Cardiac muscle cell (in vitro differentiated cells and primary cell): ENCODE measurements around the gene MCRIP2. TPM values are rescaled to one million over a fixed set of nuclear protein-coding genes. Genes with fewer than 3 reads are reported as not detected.

Source experiments
- DNase-seq, 2 donors: peaks; one replicate each; pipeline versions ENCODE4 v3.0.0 to v3.0.0-alpha.2; 2010 to 2017; ENCODE audit warnings: low read depth in 1 of 2, low spot score in 1 of 2
- H3K27ac ChIP-seq: fragments of 200-600 bp; sonication (generic); 2 replicates; pipeline ENCODE4 v1.5.1; 2016
- H3K27me3 ChIP-seq: fragments of 200-600 bp; sonication (generic); 2 replicates; pipeline ENCODE4 v1.6.0; 2016; ENCODE audit warnings: control low read depth
- H3K36me3 ChIP-seq: fragments of 200-600 bp; sonication (generic); 2 replicates; pipeline ENCODE4 v1.5.1; 2016; ENCODE audit warnings: control low read depth
- H3K4me1 ChIP-seq: fragments of 200-600 bp; sonication (generic); 2 replicates; pipeline ENCODE4 v1.8.1; 2017; ENCODE audit warnings: low read depth, mild to moderate bottlenecking, mixed run types
- H3K4me3 ChIP-seq: fragments of 200-600 bp; sonication (generic); 2 replicates; pipeline ENCODE4 v1.5.1; 2016; ENCODE audit warnings: mild to moderate bottlenecking
- H3K9me3 ChIP-seq: fragments of 200-600 bp; sonication (generic); 2 replicates; pipeline ENCODE4 v1.5.1; 2017; ENCODE audit warnings: low read depth, mild to moderate bottlenecking, control low read depth
- polyA plus RNA-seq: library from polyadenylated mRNA; unstranded; fragments of >200 nt; fragmentation: Nextera tagmentation; extraction: Ambion mirVana; gene quantifications from 2 replicates; pipeline ENCODE4 v1.2.1, GENCODE V29; 2016
- total RNA-seq: library from RNA; depleted of rRNA; stranded (reverse); fragments of >200 nt; gene quantifications from 2 replicates; pipeline ENCODE4 v1.2.3, GENCODE V29; 2016
- TF ChIP-seq, protein P1 (sequence below): IDR thresholded peaks from 2 replicates; pipeline ENCODE4 v1.5.1; 2012; ENCODE audit warnings: low read depth, mild to moderate bottlenecking, low read length

Gene MCRIP2
- total and polyA plus RNA-seq, 2 experiments from 2014 or later, result 131 to 144 TPM

DNA sequence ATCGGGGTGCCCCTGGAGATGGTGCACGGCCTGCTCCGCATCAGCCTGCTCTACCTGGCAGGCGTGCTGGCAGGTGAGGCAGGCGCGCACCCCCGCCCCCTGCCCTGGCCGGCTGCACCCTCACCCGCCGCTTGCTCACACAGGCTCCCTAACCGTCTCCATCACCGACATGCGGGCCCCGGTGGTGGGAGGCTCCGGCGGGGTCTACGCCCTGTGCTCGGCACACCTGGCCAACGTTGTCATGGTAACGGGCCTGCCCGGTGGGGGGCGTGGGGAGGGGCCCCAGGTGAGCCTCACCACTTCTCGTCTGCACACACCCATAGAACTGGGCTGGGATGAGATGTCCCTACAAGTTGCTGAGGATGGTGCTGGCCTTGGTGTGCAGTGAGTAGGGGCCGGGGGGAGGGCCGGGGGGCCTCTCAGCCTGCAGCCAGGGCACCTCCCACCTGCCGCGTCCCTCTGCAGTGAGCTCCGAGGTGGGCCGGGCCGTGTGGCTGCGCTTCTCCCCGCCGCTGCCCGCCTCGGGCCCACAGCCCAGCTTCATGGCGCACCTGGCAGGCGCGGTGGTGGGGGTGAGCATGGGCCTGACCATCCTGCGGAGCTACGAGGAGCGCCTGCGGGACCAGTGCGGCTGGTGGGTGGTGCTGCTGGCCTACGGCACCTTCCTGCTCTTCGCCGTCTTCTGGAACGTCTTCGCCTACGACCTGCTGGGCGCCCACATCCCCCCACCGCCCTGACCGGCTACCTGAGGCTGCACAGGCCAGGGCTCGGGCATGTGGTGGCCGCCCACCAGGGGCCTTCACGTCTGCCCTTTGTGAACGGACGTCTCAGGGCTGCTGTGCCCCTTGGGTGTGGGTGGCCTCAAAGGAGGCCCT lies 35.9 kb downstream of the MCRIP2 start:
- Histone ChIP-seq H3K36me3 (peaks cover 20% of the 10 kb centered on the region), H3K9me3 (no peaks in the 10 kb centered on the region), H3K4me3 (no peak overlapping the region), H3K27ac (no peak overlapping the region), H3K27me3 (no peaks in the 10 kb centered on the region), H3K4me1 (peaks cover 12% of the 10 kb centered on the region)
- DNase-seq, result no peak
- TF ChIP-seq, protein P1, sequence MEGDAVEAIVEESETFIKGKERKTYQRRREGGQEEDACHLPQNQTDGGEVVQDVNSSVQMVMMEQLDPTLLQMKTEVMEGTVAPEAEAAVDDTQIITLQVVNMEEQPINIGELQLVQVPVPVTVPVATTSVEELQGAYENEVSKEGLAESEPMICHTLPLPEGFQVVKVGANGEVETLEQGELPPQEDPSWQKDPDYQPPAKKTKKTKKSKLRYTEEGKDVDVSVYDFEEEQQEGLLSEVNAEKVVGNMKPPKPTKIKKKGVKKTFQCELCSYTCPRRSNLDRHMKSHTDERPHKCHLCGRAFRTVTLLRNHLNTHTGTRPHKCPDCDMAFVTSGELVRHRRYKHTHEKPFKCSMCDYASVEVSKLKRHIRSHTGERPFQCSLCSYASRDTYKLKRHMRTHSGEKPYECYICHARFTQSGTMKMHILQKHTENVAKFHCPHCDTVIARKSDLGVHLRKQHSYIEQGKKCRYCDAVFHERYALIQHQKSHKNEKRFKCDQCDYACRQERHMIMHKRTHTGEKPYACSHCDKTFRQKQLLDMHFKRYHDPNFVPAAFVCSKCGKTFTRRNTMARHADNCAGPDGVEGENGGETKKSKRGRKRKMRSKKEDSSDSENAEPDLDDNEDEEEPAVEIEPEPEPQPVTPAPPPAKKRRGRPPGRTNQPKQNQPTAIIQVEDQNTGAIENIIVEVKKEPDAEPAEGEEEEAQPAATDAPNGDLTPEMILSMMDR, result no peak

DNA sequence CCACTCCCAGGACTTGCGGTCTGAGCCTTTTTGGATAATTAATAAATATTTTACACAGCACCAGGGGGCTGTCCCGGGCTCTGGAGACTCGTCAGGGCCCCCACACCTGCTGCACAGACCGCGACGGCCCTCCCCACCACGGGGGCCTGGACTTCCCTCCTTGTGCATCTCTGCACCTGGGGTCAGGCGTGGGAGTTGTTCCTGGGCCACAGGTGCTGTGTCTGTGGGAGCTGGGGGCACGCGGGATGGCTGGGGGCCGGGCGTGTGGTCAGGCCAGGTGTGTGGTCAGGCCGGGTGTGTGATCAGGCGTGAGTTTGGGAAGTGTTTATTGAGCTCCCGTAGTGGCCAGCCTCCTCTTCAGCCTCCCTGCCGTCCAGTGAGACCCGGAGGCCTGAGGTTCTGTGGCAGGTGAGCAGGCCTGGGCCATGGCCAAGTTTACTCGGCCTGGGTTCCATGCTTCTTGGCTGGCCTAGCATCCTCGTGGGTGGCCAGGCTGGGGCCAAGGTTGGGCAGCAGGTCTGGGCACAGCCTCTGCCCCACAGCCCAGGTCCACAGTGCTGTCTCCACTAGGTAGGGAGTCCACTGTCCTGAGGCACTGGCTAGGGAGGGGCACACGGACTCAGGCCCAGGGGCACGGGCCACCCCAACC lies 36.7 kb downstream of the MCRIP2 start:
- Histone ChIP-seq H3K4me3 (no peak overlapping the region), H3K36me3 (peaks cover 21% of the 10 kb centered on the region), H3K9me3 (no peaks in the 10 kb centered on the region), H3K27ac (peak overlapping the region; percentile 92), H3K4me1 (peaks cover 12% of the 10 kb centered on the region), H3K27me3 (no peaks in the 10 kb centered on the region)
- TF ChIP-seq, protein P1, result no peak
- no peak for DNase-seq

DNA sequence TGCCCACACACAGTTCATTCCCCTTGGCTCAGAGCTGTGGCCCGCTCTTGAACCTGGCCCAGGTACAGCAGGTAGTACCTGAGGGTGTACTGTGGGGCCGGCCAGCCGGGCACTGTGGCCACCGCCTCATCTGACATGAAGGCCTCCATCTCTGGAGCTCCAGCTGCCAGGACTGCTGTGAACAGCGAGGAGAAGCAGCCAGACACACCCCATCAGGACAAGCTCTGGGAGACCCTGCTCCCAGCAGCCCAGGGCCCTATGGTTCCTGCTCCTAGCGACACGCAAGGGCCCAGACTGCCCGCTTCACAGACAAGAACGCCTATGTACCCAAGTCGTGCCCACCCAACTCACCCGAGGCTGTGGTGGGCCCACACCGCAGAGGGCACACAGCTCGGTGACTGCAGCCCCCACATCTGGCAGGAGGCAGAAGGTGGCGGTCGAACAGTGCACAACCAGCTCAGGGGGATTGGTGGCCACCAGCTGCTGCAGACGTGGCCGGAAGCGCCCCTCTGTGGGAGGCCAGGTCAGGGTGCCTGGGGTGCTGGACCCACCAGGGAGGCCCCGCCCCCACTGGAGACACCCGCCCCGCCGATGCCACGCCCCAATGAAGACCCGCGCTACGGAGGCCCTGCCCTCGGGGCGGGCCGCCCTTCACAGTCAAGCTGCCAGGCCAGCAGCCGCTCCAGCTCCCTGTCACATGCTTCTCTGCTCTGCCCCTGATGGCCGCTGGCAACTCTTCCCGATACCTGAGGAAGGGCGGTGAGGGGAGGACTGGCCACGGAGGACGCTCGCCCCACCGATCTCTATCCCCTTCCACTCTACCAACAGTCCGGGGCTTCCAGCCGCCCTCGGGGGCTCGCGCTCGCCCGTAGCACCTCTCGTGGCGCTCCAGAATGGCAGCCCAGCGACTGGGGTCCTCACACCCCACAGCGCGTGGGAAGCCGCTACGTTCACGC lies 37.5 kb downstream of the MCRIP2 start:
- peak; percentile 66 to 88 for DNase-seq
- Histone ChIP-seq H3K36me3 (peaks cover 21% of the 10 kb centered on the region), H3K9me3 (no peaks in the 10 kb centered on the region), H3K27me3 (no peaks in the 10 kb centered on the region), H3K4me1 (peaks cover 12% of the 10 kb centered on the region), H3K27ac (peak overlapping the region; percentile 92), H3K4me3 (peak overlapping the region; percentile 44)
- TF ChIP-seq, protein P1, result no peak

DNA sequence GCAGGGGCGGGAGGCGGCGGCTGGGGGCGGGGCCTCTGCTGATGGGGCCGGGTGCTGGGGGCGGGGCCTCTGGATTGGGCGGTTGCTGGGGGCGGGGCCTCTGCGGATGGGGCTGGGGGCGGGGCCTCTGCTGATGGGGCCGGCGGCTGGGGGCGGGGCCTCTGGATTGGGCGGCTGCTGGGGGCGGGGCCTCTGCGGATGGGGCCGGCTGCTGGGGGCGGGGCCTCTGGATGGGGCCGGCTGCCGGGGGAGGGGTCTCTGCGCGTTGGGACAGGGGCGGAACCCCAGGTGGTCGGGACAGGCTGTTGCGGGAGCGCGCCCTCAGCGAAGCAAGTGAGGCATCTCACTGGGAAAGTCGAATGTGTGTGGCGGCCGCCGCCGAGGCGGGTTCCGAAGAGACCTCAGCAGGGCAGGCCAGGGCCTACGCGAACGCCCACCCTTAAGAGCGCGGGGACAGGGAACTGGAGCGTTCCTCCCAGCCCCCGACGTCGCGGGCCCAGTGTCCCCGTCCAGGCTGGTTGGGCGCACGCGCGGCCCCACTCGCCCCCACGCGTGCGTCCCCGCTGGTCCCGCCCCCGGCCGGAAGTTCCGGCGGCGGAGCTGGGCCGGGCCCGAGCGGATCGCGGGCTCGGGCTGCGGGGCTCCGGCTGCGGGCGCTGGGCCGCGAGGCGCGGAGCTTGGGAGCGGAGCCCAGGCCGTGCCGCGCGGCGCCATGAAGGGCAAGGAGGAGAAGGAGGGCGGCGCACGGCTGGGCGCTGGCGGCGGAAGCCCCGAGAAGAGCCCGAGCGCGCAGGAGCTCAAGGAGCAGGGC lies 38.4 kb downstream of the MCRIP2 start, which contains the start of gene STUB1:
Gene STUB1 (plus strand): TSS at position 597 of the 811 bp plus-strand sequence. CDS start 116 bp downstream, at position 713.
- Histone ChIP-seq H3K27me3 (no peaks in the 10 kb centered on the region), H3K27ac (peak within 1 kb of the TSS; percentile 92)
- peak; percentile 91 to 94 for DNase-seq

More for the DNA sequence above, 38.4 kb downstream of the MCRIP2 start, which contains the start of gene STUB1:
- Histone ChIP-seq H3K9me3 (no peaks in the 10 kb centered on the region), H3K36me3 (peaks cover 22% of the 10 kb centered on the region), H3K4me1 (peaks cover 14% of the 10 kb centered on the region), H3K4me3 (peak within 1 kb of the TSS; percentile 95)
- TF ChIP-seq, protein P1, result no peak
